GM12878 (cell line): ENCODE results near the gene SNX32. TPM values are rescaled to one million over a fixed set of nuclear protein-coding genes. Genes with fewer than 3 reads are reported as not detected.

Experiments
- KDM1A ChIP-seq: fragments of 200-600 bp; sonication (generic); IDR thresholded peaks from 2 replicates; pipeline ENCODE4 v1.6.1; 2016; ENCODE audit warnings: borderline replicate concordance
- MAX ChIP-seq: IDR thresholded peaks from 2 replicates; pipeline ENCODE4 v1.6.1; 2012; ENCODE audit warnings: low read depth, low read length, improper control_type of control experiment
- MEF2B ChIP-seq: fragments of 450-650 bp; IDR thresholded peaks from 2 replicates; pipeline ENCODE4 v1.6.1; 2018; ENCODE audit warnings: mild to moderate bottlenecking, moderate library complexity; ENCODE audit not compliant: partially characterized antibody, poor library complexity, severe bottlenecking
- NFYA ChIP-seq: IDR thresholded peaks from 2 replicates; pipeline ENCODE4 v1.6.1; 2011; ENCODE audit warnings: low read depth, mild to moderate bottlenecking, low read length, improper control_type of control experiment, borderline replicate concordance
- NR2F1 ChIP-seq: fragments of 450-650 bp; conservative IDR thresholded peaks from 2 replicates; pipeline ENCODE4 v1.6.1; 2017; ENCODE audit warnings: mild to moderate bottlenecking
- RELB ChIP-seq: fragments of 450-650 bp; IDR thresholded peaks from 2 replicates; pipeline ENCODE4 v1.6.1; 2017; ENCODE audit warnings: low read depth, mild to moderate bottlenecking, moderate library complexity
- SMAD5 ChIP-seq: IDR thresholded peaks from 2 replicates; pipeline ENCODE4 v1.6.1; 2016; ENCODE audit warnings: antibody characterized with exemption, low read depth
- WRNIP1 ChIP-seq: IDR thresholded peaks from 2 replicates; pipeline ENCODE4 v1.6.1; 2011; ENCODE audit warnings: low read depth, low read length, improper control_type of control experiment, borderline replicate concordance
- polyA plus RNA-seq, 11 experiments: library from polyadenylated mRNA; depleted of rRNA in 4 of 11; unstranded in 6 of 11; stranded (reverse) in 5 of 11; fragments of >200 nt; fragmentation: Nextera tagmentation in 4 of 11; fragmentation: Illumina TruSeq in 1 of 11; extraction: Ambion mirVana in 4 of 11; extraction: Trizol in 1 of 11; gene quantifications; 1 replicate in 1 of 11; 2 replicates in 10 of 11; pipeline versions ENCODE4 v1.2.1 to v1.2.3, GENCODE V29; 2011 to 2016; ENCODE audit warnings: inconsistent platforms in 2 of 11, missing spikeins in 2 of 11, low read depth in 1 of 11
- total RNA-seq, 4 experiments: library from RNA; depleted of rRNA in 3 of 4; stranded (reverse); fragments of >200 nt in 3 of 4; fragmentation: Illumina TruSeq in 1 of 4; extraction: Trizol in 1 of 4; gene quantifications; 2 replicates each; pipeline versions ENCODE4 v1.2.1 to v1.2.3, GENCODE V29; 2013 to 2021
- TF ChIP-seq, protein P1 (sequence below): fragments of 450-650 bp; IDR thresholded peaks from 2 replicates; pipeline ENCODE4 v1.6.1; 2018; ENCODE audit warnings: borderline replicate concordance, mild to moderate bottlenecking; ENCODE audit not compliant: partially characterized antibody

The SNX32 gene
- total and polyA plus RNA-seq, 10 of the 15 experiments (the other 5 are each of a cell fraction or from before 2014, with no cell fraction given) = 0.04 to 1.5 (median 0.11) TPM; not detected in 1

- TF ChIP-seq, protein P1, sequence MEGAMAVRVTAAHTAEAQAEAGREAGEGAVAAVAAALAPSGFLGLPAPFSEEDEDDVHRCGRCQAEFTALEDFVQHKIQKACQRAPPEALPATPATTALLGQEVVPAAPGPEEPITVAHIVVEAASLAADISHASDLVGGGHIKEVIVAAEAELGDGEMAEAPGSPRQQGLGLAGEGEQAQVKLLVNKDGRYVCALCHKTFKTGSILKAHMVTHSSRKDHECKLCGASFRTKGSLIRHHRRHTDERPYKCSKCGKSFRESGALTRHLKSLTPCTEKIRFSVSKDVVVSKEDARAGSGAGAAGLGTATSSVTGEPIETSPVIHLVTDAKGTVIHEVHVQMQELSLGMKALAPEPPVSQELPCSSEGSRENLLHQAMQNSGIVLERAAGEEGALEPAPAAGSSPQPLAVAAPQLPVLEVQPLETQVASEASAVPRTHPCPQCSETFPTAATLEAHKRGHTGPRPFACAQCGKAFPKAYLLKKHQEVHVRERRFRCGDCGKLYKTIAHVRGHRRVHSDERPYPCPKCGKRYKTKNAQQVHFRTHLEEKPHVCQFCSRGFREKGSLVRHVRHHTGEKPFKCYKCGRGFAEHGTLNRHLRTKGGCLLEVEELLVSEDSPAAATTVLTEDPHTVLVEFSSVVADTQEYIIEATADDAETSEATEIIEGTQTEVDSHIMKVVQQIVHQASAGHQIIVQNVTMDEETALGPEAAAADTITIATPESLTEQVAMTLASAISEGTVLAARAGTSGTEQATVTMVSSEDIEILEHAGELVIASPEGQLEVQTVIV = no peak
- TF ChIP-seq KDM1A = no peak
- TF ChIP-seq SMAD5 = peak; percentile 72; the same call in 1 of the 2 replicates
- TF ChIP-seq RELB = no peak
- no peak for TF ChIP-seq WRNIP1
- TF ChIP-seq NR2F1 = peak; percentile 49; the same call in 1 of the 2 replicates
- TF ChIP-seq MAX = peak; percentile 87
- TF ChIP-seq NFYA = no peak
- peak; percentile 71 for TF ChIP-seq MEF2B
Observed at GRCh38 chr11:65890324-65891218, 56.8 kb downstream of the SNX32 start, which contains the start of gene CCDC85B (continued).
